K562 (cell line): Measurements from ENCODE around the gene BAG2.

Experiments
- GATA2 ChIP-seq: sonication (generic); formaldehyde crosslinking; IDR thresholded peaks from 2 replicates; pipeline ENCODE4 v1.4.0; 2020; ENCODE audit warnings: mild to moderate bottlenecking, missing genetic modification reagents
- KAT2B ChIP-seq: IDR thresholded peaks from one replicate; pipeline ENCODE4 v1.6.1; 2012; ENCODE audit warnings: low read depth, mild to moderate bottlenecking, control low read depth, inconsistent platforms, low read length, moderate library complexity
- MAFK ChIP-seq: IDR thresholded peaks from 2 replicates; pipeline ENCODE4 v1.6.1; 2011; ENCODE audit warnings: low read length, improper control_type of control experiment
- MXI1 ChIP-seq: IDR thresholded peaks from 2 replicates; pipeline ENCODE4 v1.6.1; 2011; ENCODE audit warnings: low read depth, mild to moderate bottlenecking, improper control_type of control experiment, low read length
- SP1 ChIP-seq: sonication (generic); formaldehyde crosslinking; IDR thresholded peaks from 2 replicates; pipeline ENCODE4 v1.8.1; 2022; ENCODE audit warnings: mild to moderate bottlenecking, missing genetic modification reagents
- ZFX ChIP-seq: sonication (generic); formaldehyde crosslinking; IDR thresholded peaks from 2 replicates; pipeline ENCODE4 v1.8.0; 2022; ENCODE audit warnings: mild to moderate bottlenecking, missing genetic modification reagents, moderate library complexity
- TF ChIP-seq, protein P1 (sequence below): fragments of 250-450 bp; sonication (Bioruptor Pico); IDR thresholded peaks from 2 replicates; pipeline ENCODE4 v1.8.0; 2022; ENCODE audit warnings: inconsistent platforms, mild to moderate bottlenecking, moderate library complexity, borderline replicate concordance

DNA sequence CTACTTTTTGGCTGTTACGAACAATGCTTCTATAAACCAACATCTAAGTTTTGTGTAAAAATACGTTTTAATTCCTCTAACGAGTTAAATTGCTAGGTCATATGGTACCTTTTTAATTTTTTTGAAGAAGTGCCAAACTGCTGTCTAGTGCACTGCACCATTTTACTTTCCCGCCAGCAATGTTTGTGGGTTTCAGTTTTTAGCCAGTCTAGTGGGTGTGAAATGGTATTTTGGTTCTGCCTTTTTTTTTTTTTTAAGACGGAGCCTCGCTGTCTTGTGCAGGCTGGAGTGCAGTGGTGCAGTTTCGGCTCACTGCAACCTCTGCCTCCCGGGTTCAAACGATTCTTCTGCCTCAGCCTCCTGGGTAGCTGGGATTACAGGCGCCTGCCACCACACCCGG, 34.1 kb upstream of the BAG2 start:
- TF ChIP-seq, protein P1, sequence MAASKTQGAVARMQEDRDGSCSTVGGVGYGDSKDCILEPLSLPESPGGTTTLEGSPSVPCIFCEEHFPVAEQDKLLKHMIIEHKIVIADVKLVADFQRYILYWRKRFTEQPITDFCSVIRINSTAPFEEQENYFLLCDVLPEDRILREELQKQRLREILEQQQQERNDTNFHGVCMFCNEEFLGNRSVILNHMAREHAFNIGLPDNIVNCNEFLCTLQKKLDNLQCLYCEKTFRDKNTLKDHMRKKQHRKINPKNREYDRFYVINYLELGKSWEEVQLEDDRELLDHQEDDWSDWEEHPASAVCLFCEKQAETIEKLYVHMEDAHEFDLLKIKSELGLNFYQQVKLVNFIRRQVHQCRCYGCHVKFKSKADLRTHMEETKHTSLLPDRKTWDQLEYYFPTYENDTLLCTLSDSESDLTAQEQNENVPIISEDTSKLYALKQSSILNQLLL (CRISPR knock-in tag) = no peak
- TF ChIP-seq MXI1 = no peak
- TF ChIP-seq GATA2 (CRISPR knock-in tag) = no peak
- no peak for TF ChIP-seq MAFK
- TF ChIP-seq SP1 (CRISPR knock-in tag) = no peak
- TF ChIP-seq KAT2B = no peak
- no peak for TF ChIP-seq ZFX (CRISPR knock-in tag)
